HG03039 (cell line): Measurements from ENCODE around the gene PLD1.
"Not testable (repeated sequence)": the region's sequence is repeated elsewhere in the genome, so short reads cannot be mapped to it uniquely, and the experiment has no call there.

ENCODE experiments used
- ATAC-seq: cut with Tn5 transposase; IDR thresholded peaks from one replicate; pipeline ENCODE4 v1.9.1; 2021; ENCODE audit warnings: mild to moderate bottlenecking, moderate library complexity; ENCODE audit not compliant: unreplicated experiment

The PLD1 gene

GRCh38 chr3:171703144-171703543 lies 107.1 kb downstream of the PLD1 start:
- no peak for ATAC-seq

- ATAC-seq: no peak
Measured at GRCh38 chr3:171700653-171701052, 109.6 kb downstream of the PLD1 start.

- ATAC-seq: no peak
Measured at GRCh38 chr3:171700157-171700556, 110.1 kb downstream of the PLD1 start.

GRCh38 chr3:171699601-171700000 lies 110.7 kb downstream of the PLD1 start:
- ATAC-seq: no peak

GRCh38 chr3:171696805-171697204 lies 113.5 kb downstream of the PLD1 start:
- ATAC-seq: no peak

- no peak for ATAC-seq
Measured at GRCh38 chr3:171695426-171695825, 114.9 kb downstream of the PLD1 start.

GRCh38 chr3:171694888-171695287 lies 115.4 kb downstream of the PLD1 start:
- ATAC-seq: no peak

- not testable (repeated sequence) for ATAC-seq
Measured at GRCh38 chr3:171692551-171692950, 117.7 kb downstream of the PLD1 start.

GRCh38 chr3:171691485-171691884 lies 118.8 kb downstream of the PLD1 start:
- no peak for ATAC-seq

GRCh38 chr3:171690281-171690680 lies 120.0 kb downstream of the PLD1 start:
- no peak for ATAC-seq

- ATAC-seq: no peak
Measured at GRCh38 chr3:171688593-171688992, 121.7 kb downstream of the PLD1 start.

GRCh38 chr3:171688002-171688401 lies 122.3 kb downstream of the PLD1 start:
- no peak for ATAC-seq

GRCh38 chr3:171687581-171687980 lies 122.7 kb downstream of the PLD1 start:
- no peak for ATAC-seq

GRCh38 chr3:171687064-171687463 lies 123.2 kb downstream of the PLD1 start:
- no peak for ATAC-seq

GRCh38 chr3:171685116-171685895 lies 125.0 kb downstream of the PLD1 start:
- no peak for ATAC-seq

GRCh38 chr3:171684221-171684620 lies 126.1 kb downstream of the PLD1 start:
- ATAC-seq: no peak

- no peak for ATAC-seq
Measured at GRCh38 chr3:171682743-171683142, 127.5 kb downstream of the PLD1 start.

- no peak for ATAC-seq
Measured at GRCh38 chr3:171680726-171681411, 129.4 kb downstream of the PLD1 start.

GRCh38 chr3:171678971-171679492 lies 131.3 kb downstream of the PLD1 start:
- ATAC-seq: no peak

GRCh38 chr3:171677706-171678105 lies 132.6 kb downstream of the PLD1 start:
- ATAC-seq: no peak

- no peak for ATAC-seq
Measured at GRCh38 chr3:171676601-171677175, 133.6 kb downstream of the PLD1 start.

- no peak for ATAC-seq
Measured at GRCh38 chr3:171673951-171674350, 136.3 kb downstream of the PLD1 start.
